SJCRH30 (cell line): ENCODE measurements around the gene ACBD6. TPM values are rescaled to one million over a fixed set of nuclear protein-coding genes. Genes with fewer than 3 reads are reported as not detected.

Source experiments
- DNase-seq, 2 experiments: peaks; one replicate each; pipeline ENCODE4 v3.0.0-alpha.2; 2015 to 2020
- H3K27ac ChIP-seq: fragments of 250-450 bp; sonication (Bioruptor Pico); 2 replicates; pipeline ENCODE4 v1.5.1; 2020; ENCODE audit warnings: mild to moderate bottlenecking, moderate library complexity
- H3K27me3 ChIP-seq: fragments of 250-450 bp; sonication (Bioruptor Pico); 2 replicates; pipeline ENCODE4 v1.5.1; 2020; ENCODE audit warnings: mild to moderate bottlenecking, moderate library complexity
- H3K36me3 ChIP-seq: fragments of 250-450 bp; sonication (Bioruptor Pico); 2 replicates; pipeline ENCODE4 v1.5.1; 2020; ENCODE audit warnings: mild to moderate bottlenecking, moderate library complexity
- H3K4me1 ChIP-seq: fragments of 250-450 bp; sonication (Bioruptor Pico); 2 replicates; pipeline ENCODE4 v1.5.1; 2020; ENCODE audit warnings: mild to moderate bottlenecking, moderate library complexity
- H3K4me3 ChIP-seq: fragments of 250-450 bp; sonication (Bioruptor Pico); 2 replicates; pipeline ENCODE4 v1.5.1; 2020; ENCODE audit warnings: mild to moderate bottlenecking, moderate library complexity
- H3K9me3 ChIP-seq: fragments of 250-450 bp; sonication (Bioruptor Pico); replicated peaks from 2 replicates; pipeline ENCODE4 v1.5.1; 2020; ENCODE audit warnings: mild to moderate bottlenecking, moderate library complexity
- total RNA-seq: library from RNA; depleted of rRNA; stranded (reverse); fragments of >200 nt; shearing (Covaris generic); gene quantifications from 2 replicates; pipeline ENCODE4 v1.2.3, GENCODE V29; 2014

The ACBD6 gene
- total RNA-seq, 1 experiment from 2014 or later = 44.6 TPM

- Histone ChIP-seq H3K27me3 (no peaks in the 10 kb centered on the region), H3K9me3 (no peaks in the 10 kb centered on the region; the same call in 1 of the 2 replicates), H3K27ac (no peak overlapping the region), H3K4me1 (no peaks in the 10 kb centered on the region), H3K4me3 (no peak overlapping the region), H3K36me3 (peaks cover 2% of the 10 kb centered on the region; the same call in 1 of the 2 replicates)
- no peak for DNase-seq
Measured at GRCh38 chr1:180392020-180392419, 110.4 kb downstream of the ACBD6 start.

GRCh38 chr1:180387413-180387812, 115.0 kb downstream of the ACBD6 start:
- H3K4me1 ChIP-seq = no peaks in the 10 kb centered on the region
- peaks cover 3% of the 10 kb centered on the region for H3K9me3 ChIP-seq
- H3K27me3 ChIP-seq = no peaks in the 10 kb centered on the region
- H3K4me3 ChIP-seq = no peak overlapping the region
- peaks cover 7% of the 10 kb centered on the region for H3K36me3 ChIP-seq
- no peak for DNase-seq
- no peak overlapping the region for H3K27ac ChIP-seq

GRCh38 chr1:180386745-180387367, 115.5 kb downstream of the ACBD6 start:
- Histone ChIP-seq H3K9me3 (peaks cover 3% of the 10 kb centered on the region), H3K27ac (no peak overlapping the region), H3K4me3 (no peak overlapping the region), H3K27me3 (no peaks in the 10 kb centered on the region), H3K36me3 (peaks cover 7% of the 10 kb centered on the region), H3K4me1 (no peaks in the 10 kb centered on the region)
- DNase-seq = no peak

- peaks cover 10% of the 10 kb centered on the region for H3K9me3 ChIP-seq
- no peak overlapping the region for H3K4me3 ChIP-seq
- H3K4me1 ChIP-seq = no peaks in the 10 kb centered on the region
- no peak overlapping the region for H3K27ac ChIP-seq
- DNase-seq = no peak
- H3K27me3 ChIP-seq = no peaks in the 10 kb centered on the region
- H3K36me3 ChIP-seq = peaks cover 7% of the 10 kb centered on the region
Measured at GRCh38 chr1:180385144-180385543, 117.2 kb downstream of the ACBD6 start.

- no peak overlapping the region for H3K27ac ChIP-seq
- no peak for DNase-seq
- peaks cover 15% of the 10 kb centered on the region for H3K9me3 ChIP-seq
- H3K36me3 ChIP-seq = peaks cover 7% of the 10 kb centered on the region
- H3K4me1 ChIP-seq = no peaks in the 10 kb centered on the region
- H3K27me3 ChIP-seq = no peaks in the 10 kb centered on the region
- no peak overlapping the region for H3K4me3 ChIP-seq
Measured at GRCh38 chr1:180384286-180385005, 117.9 kb downstream of the ACBD6 start.

- Histone ChIP-seq H3K36me3 (peaks cover 5% of the 10 kb centered on the region; the same call in 1 of the 2 replicates), H3K4me3 (no peak overlapping the region), H3K27me3 (no peaks in the 10 kb centered on the region), H3K27ac (no peak overlapping the region), H3K9me3 (peaks cover 15% of the 10 kb centered on the region), H3K4me1 (no peaks in the 10 kb centered on the region)
- no peak for DNase-seq
Measured at GRCh38 chr1:180382326-180383115, 119.9 kb downstream of the ACBD6 start.

GRCh38 chr1:180381184-180381580, 121.2 kb downstream of the ACBD6 start:
- Histone ChIP-seq H3K27me3 (no peaks in the 10 kb centered on the region), H3K9me3 (peaks cover 15% of the 10 kb centered on the region), H3K36me3 (peaks cover 5% of the 10 kb centered on the region; the same call in 1 of the 2 replicates), H3K27ac (no peak overlapping the region), H3K4me1 (no peaks in the 10 kb centered on the region), H3K4me3 (no peak overlapping the region)
- DNase-seq = no peak

- no peak for DNase-seq
- no peaks in the 10 kb centered on the region for H3K4me1 ChIP-seq
- no peak overlapping the region for H3K27ac ChIP-seq
- no peak overlapping the region for H3K4me3 ChIP-seq
- no peaks in the 10 kb centered on the region for H3K27me3 ChIP-seq
- peaks cover 5% of the 10 kb centered on the region; the same call in 1 of the 2 replicates for H3K36me3 ChIP-seq
- peaks cover 15% of the 10 kb centered on the region for H3K9me3 ChIP-seq
Measured at GRCh38 chr1:180380259-180381183, 121.9 kb downstream of the ACBD6 start.

GRCh38 chr1:180376800-180377199, 125.6 kb downstream of the ACBD6 start:
- Histone ChIP-seq H3K27me3 (no peaks in the 10 kb centered on the region), H3K4me3 (no peak overlapping the region), H3K9me3 (peaks cover 11% of the 10 kb centered on the region), H3K4me1 (no peaks in the 10 kb centered on the region), H3K36me3 (no peaks in the 10 kb centered on the region; the same call in 1 of the 2 replicates), H3K27ac (no peak overlapping the region)
- no peak for DNase-seq

GRCh38 chr1:180376253-180376652, 126.1 kb downstream of the ACBD6 start:
- H3K9me3 ChIP-seq = peaks cover 11% of the 10 kb centered on the region
- H3K4me3 ChIP-seq = no peak overlapping the region
- no peak for DNase-seq
- no peak overlapping the region for H3K27ac ChIP-seq
- H3K36me3 ChIP-seq = no peaks in the 10 kb centered on the region; the same call in 1 of the 2 replicates
- H3K27me3 ChIP-seq = no peaks in the 10 kb centered on the region
- H3K4me1 ChIP-seq = no peaks in the 10 kb centered on the region

GRCh38 chr1:180372728-180373127, 129.6 kb downstream of the ACBD6 start:
- no peak for DNase-seq
- Histone ChIP-seq H3K4me1 (no peaks in the 10 kb centered on the region), H3K27me3 (no peaks in the 10 kb centered on the region), H3K27ac (no peak overlapping the region), H3K36me3 (no peaks in the 10 kb centered on the region; the same call in 1 of the 2 replicates), H3K9me3 (no peaks in the 10 kb centered on the region; the same call in 1 of the 2 replicates), H3K4me3 (no peak overlapping the region)

- Histone ChIP-seq H3K27me3 (no peaks in the 10 kb centered on the region), H3K9me3 (no peaks in the 10 kb centered on the region), H3K36me3 (no peaks in the 10 kb centered on the region; the same call in 1 of the 2 replicates), H3K4me3 (no peak overlapping the region), H3K4me1 (no peaks in the 10 kb centered on the region), H3K27ac (no peak overlapping the region)
- no peak for DNase-seq
Measured at GRCh38 chr1:180370597-180370996, 131.8 kb downstream of the ACBD6 start.

GRCh38 chr1:180370188-180370587, 132.2 kb downstream of the ACBD6 start:
- Histone ChIP-seq H3K4me3 (no peak overlapping the region), H3K27ac (no peak overlapping the region), H3K36me3 (no peaks in the 10 kb centered on the region; the same call in 1 of the 2 replicates), H3K27me3 (no peaks in the 10 kb centered on the region), H3K9me3 (no peaks in the 10 kb centered on the region), H3K4me1 (no peaks in the 10 kb centered on the region)
- no peak for DNase-seq

- H3K27ac ChIP-seq = no peak overlapping the region
- no peaks in the 10 kb centered on the region for H3K27me3 ChIP-seq
- H3K36me3 ChIP-seq = no peaks in the 10 kb centered on the region; the same call in 1 of the 2 replicates
- no peak for DNase-seq
- H3K4me1 ChIP-seq = no peaks in the 10 kb centered on the region
- no peaks in the 10 kb centered on the region for H3K9me3 ChIP-seq
- no peak overlapping the region for H3K4me3 ChIP-seq
Measured at GRCh38 chr1:180369061-180369460, 133.3 kb downstream of the ACBD6 start.
